LNCAP (cell line): ENCODE measurements around the gene MUC13.

Source experiments
- TF ChIP-seq, protein P1 (sequence below): fragments of 450-650 bp; IDR thresholded peaks from 2 replicates; pipeline ENCODE4 v1.5.1; 2017; ENCODE audit warnings: mild to moderate bottlenecking

MUC13 gene

DNA sequence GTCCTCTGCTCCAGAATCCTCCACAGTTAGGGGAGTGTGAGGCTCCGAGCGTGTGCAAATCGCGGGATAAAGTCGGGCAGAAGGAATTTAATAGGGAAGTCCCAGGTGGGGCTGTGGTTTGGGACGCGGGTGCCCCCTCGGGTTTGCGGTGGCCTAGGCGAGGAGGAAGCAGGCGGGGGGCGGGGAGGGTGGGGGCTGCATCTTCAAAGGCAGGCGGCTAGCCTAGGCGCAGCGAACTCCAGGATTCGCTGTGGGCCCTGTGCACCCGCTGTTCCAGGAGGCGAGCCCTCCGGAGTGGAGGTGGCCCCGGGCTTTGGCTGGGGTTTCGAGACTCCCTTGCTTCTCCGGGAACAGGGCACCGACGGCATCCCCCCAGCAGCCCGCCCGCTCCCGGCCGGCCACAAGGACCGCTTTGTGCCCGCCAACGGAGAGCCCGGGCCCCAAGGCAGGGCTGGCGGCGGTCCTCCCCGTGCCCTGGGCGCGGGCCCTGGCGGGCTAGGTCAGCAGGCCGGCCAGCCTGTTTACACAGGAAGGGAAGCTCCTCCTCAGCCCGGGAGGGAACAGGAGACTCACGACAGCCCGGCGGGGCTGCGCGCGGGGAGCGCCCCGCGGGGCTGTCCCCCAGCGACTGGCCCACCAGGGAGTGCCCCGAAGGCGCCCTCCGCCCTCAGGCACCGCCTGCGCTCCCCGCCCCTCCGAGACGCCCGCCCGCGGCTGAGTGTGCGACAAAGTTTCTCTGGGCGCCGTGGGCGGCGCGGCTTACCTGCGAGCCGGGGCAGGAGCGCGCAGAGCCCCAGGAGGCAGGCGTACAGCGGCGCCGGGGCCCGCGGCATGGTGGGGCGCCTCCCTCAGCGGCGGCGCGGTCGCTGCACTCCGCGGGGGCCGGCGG is 48.1 kb downstream of the MUC13 start:
- TF ChIP-seq, protein P1, sequence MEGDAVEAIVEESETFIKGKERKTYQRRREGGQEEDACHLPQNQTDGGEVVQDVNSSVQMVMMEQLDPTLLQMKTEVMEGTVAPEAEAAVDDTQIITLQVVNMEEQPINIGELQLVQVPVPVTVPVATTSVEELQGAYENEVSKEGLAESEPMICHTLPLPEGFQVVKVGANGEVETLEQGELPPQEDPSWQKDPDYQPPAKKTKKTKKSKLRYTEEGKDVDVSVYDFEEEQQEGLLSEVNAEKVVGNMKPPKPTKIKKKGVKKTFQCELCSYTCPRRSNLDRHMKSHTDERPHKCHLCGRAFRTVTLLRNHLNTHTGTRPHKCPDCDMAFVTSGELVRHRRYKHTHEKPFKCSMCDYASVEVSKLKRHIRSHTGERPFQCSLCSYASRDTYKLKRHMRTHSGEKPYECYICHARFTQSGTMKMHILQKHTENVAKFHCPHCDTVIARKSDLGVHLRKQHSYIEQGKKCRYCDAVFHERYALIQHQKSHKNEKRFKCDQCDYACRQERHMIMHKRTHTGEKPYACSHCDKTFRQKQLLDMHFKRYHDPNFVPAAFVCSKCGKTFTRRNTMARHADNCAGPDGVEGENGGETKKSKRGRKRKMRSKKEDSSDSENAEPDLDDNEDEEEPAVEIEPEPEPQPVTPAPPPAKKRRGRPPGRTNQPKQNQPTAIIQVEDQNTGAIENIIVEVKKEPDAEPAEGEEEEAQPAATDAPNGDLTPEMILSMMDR = no peak

DNA sequence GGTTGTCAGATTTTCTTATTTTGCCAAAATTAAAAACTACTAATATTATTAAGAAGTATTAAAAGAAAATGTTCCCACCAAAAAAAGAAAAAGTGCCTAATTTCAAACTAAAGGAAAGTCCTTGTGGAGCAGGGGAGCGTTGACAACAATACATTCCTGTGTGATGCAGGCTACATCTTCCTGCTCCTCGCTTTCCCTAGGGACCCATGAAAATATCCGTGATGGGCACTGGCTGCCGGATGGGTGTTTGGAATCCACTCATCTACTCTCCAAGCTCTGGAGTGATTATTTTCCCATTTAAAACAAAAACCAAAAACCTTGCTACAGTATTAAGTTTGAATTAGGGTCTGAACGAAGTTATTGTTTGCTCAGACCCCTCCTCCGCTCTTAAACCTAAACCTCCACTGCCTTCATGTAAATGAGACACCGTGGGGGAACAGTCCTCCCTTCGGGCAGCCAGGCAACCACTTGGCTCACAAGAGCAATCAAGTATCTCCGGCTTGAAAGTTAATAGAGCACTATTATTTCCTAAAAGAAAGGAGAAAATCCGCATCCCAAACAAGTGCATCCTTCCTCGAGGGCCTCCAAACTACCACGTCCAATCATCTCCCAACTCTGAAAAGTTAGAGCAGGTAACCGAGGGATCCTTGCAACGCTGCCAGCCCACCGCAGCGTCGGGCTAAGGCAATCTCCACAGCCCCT is 48.9 kb downstream of the MUC13 start:
- TF ChIP-seq, protein P1 = no peak

DNA sequence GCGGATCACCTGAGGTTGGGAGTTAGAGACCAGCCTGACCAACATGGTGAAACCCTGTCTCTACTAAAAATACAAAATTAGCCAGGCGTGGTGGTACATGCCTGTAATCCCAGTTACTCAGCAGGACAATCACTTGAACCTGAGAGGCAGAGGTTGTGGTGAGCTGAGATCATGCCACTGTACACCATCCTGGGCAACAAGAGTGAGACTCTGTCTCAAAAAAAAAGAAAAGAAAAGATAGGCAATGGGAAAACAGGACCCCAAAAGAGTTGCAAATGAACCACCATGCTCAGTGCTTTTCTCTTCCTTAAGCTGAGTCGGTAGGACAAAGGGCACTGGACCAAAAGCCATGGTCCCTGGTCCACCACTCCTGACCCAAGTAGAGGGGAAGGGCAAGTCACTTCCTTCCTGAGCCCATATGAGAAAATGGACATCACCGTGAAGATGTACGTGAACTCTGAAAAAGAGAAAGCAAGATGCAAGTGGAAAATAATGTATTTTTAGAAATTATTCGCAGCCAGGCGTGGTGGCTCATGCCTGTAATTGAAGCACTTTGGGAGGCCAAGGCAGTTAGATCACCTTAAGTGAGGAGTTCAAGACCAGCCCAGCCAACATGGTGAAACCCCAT is 50.0 kb downstream of the MUC13 start:
- TF ChIP-seq, protein P1 = no peak

DNA sequence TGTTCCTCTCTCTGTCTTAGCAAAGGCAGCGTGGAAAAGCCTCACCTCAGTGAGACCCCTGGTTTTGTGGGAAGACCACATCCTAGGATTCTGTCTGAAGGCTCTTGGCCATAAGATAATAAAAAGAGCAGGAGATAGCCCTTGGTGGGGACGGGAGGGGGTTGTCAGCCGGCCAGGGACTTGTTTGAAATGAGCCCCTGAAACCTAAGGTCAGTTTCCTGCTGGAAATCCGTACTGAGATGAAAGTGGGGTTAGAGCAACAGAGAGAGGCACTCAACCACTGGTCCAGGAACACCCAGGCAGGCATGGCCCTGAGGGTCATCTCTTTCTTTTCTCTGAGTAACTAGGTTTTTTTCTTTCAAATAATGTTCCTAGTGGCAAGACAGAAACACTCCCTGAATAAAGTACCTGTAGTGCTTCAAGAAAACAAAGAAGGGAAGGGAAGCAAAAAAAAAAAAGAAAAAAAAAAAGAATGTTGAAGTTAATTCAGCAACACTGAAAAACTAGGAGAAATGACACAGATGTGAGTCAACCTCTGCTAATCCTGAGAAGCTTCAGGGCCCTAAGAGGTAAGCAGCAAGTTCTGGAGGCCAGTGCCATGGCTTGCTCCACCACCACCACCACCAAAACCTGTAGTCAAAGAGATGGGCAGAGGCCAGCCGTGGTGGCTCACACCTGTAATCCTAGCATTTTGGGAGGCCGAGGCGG is 50.6 kb downstream of the MUC13 start:
- TF ChIP-seq, protein P1 = no peak

DNA sequence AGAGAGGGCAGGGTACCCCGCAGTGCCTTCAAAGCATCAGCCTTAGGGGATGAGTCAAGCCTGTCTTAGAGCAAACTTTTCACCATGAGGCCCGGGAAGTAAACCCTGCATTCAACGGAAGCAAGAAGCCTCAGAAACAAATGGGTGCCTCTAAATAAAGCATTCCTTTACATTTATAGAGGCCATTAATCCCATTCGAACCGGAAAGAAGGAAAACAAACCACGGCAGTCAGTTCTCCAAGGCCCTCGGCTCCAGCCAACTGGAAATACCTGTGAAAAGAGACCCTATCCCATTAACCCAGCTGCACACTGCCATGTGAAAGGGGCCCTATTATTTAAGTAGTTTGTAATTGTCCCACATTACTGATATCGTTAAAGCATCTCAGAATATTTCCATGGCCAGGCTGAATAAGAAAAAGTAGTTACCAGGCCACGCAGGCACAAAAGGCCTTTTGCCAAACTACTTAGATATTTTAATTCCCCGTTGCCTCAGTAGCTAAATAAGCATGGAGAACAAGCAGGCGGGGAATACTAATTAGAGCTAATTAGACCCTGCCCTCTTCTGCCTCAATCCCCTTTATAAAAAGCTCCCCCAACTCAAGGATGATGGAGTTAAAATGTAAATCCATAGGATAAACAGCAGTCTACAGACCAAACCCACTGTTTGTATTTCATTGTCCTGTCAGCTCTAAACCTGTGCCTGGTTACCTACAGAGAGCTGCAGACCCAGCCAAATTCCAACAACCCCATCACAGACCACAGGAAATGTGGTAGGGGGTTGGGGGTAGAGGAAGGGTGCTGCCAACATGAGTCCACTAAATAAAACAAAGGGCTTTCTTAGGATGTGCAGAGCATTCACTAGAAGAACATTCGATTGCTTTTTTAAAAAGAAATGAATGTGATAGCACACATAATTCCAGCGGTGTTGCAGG is 51.5 kb downstream of the MUC13 start:
- TF ChIP-seq, protein P1 = no peak

DNA sequence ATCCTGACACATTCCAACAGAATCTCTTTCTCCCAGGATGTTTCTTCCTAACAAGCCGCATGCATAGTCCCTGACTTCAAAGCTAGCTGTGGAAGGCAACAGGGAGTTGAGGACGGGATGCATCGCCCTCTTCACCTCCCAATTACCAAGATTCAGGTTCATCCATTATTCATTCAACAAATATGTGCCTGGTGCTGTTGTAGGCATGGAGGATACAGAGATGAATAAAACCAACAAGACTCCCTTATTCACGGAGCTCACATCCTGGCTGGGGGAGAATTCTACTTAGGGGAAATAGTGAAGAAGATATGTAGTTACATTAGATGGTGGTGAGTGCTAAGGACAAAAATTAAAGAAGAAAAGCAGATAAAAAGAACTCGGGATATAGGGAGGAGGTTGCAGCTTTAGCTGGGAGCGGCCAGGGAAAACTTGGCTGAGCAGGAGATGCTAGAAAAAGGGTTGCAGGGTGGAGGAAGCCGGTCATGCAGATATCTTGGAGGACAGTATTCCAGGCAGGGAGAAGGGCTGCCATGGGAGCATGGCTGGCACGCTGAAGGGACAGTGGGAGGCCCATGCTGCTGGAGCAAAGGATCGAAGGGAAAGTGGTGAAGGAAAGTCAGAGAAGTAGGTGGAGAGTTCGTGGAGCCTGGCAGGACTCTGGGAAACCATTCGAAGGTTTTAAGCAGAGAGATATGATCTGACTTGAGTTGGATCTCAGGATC is 52.4 kb downstream of the MUC13 start:
- TF ChIP-seq, protein P1 = no peak
